Measurements from ENCODE around the gene CPLX1.

DNA sequence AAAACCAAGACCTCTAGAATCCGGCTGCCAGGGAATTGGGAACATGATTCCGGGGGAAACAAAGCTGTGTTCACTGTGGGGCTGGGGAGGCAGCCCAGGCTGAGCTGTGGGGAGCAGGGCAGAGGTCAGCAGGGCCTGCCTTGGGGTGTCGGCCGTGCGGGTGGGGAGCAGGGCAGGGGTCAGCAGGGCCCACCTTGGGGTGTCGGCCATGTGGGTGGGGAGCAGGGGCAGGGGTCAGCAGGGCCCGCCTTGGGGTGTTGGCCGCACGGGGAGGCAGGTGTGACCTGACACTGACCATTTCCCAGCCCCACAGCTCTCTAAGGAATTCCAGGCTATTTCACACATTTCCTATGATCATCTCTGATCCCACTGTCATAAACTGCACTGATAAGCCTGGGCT, 45.6 kb upstream of the CPLX1 start:
- TF ChIP-seq, protein P1, sequence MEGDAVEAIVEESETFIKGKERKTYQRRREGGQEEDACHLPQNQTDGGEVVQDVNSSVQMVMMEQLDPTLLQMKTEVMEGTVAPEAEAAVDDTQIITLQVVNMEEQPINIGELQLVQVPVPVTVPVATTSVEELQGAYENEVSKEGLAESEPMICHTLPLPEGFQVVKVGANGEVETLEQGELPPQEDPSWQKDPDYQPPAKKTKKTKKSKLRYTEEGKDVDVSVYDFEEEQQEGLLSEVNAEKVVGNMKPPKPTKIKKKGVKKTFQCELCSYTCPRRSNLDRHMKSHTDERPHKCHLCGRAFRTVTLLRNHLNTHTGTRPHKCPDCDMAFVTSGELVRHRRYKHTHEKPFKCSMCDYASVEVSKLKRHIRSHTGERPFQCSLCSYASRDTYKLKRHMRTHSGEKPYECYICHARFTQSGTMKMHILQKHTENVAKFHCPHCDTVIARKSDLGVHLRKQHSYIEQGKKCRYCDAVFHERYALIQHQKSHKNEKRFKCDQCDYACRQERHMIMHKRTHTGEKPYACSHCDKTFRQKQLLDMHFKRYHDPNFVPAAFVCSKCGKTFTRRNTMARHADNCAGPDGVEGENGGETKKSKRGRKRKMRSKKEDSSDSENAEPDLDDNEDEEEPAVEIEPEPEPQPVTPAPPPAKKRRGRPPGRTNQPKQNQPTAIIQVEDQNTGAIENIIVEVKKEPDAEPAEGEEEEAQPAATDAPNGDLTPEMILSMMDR (conservative IDR thresholded peaks at IDR 0.05): no peak
- TF ChIP-seq EZH2 (IDR thresholded peaks at IDR 0.05; ENCODE audit: low read depth): no peak

All from PC-9 (cell line).